ENCODE data around the gene LYSMD3.

LYSMD3 gene

GRCh38 chr5:90480699-90481098 is 48.7 kb downstream of the LYSMD3 start:
- H3K9me2 ChIP-seq (replicated peaks; ENCODE audit: low read depth, low read length), result no peaks in the 10 kb centered on the region
- no peaks in the 10 kb centered on the region for H4K20me1 ChIP-seq (ENCODE audit: insufficient read depth, low read length, poor library complexity, severe bottlenecking)
- no peak overlapping the region for H3K4me2 ChIP-seq (ENCODE audit: low read depth, low read length, poor library complexity, severe bottlenecking)
- H3K27me3 ChIP-seq (ENCODE audit: insufficient read depth, low read length, poor library complexity, severe bottlenecking), result no peaks in the 10 kb centered on the region
- no peaks in the 10 kb centered on the region for H3K79me2 ChIP-seq (ENCODE audit: insufficient read depth, low read length)
- H3K4me3 ChIP-seq (ENCODE audit: low read length, poor library complexity, severe bottlenecking), result no peak overlapping the region
- peaks cover 21% of the 10 kb centered on the region for H3K4me1 ChIP-seq (ENCODE audit: insufficient read depth, low read length, poor library complexity, severe bottlenecking)
- no peaks in the 10 kb centered on the region for H3K9me3 ChIP-seq (ENCODE audit: insufficient read depth, low read depth, low read length)
- no peaks in the 10 kb centered on the region for H3K36me3 ChIP-seq (ENCODE audit: insufficient read depth, low read length)
- TF ChIP-seq CTCF (conservative IDR thresholded peaks at IDR 0.05; ENCODE audit: low read length) (no peak), EZH2phosphoT487 (IDR thresholded peaks at IDR 0.05; ENCODE audit: borderline replicate concordance) (no peak)
- no peaks in the 10 kb centered on the region for H3F3A ChIP-seq (ENCODE audit: low read depth)
- H3K9ac ChIP-seq (ENCODE audit: low read depth, low read length, poor library complexity, severe bottlenecking), result no peak overlapping the region
- H2AFZ ChIP-seq (ENCODE audit: low read length), result no peak overlapping the region

GRCh38 chr5:90479611-90480385 is 49.6 kb downstream of the LYSMD3 start:
- H3K79me2 ChIP-seq (ENCODE audit: insufficient read depth, low read length), result no peaks in the 10 kb centered on the region
- TF ChIP-seq EZH2phosphoT487 (IDR thresholded peaks at IDR 0.05; ENCODE audit: borderline replicate concordance), result no peak
- H3K36me3 ChIP-seq (ENCODE audit: insufficient read depth, low read length), result no peaks in the 10 kb centered on the region

GRCh38 chr5:90477621-90478215 is 51.7 kb downstream of the LYSMD3 start:
- TF ChIP-seq EZH2phosphoT487 (IDR thresholded peaks at IDR 0.05; ENCODE audit: borderline replicate concordance) (no peak), CTCF (conservative IDR thresholded peaks at IDR 0.05; ENCODE audit: low read length) (no peak)
- Histone ChIP-seq H3F3A (ENCODE audit: low read depth) (no peaks in the 10 kb centered on the region), H3K27me3 (ENCODE audit: insufficient read depth, low read length, poor library complexity, severe bottlenecking) (no peaks in the 10 kb centered on the region), H3K4me3 (ENCODE audit: low read length, poor library complexity, severe bottlenecking) (peak overlapping the region; percentile 46), H3K36me3 (ENCODE audit: insufficient read depth, low read length) (no peaks in the 10 kb centered on the region), H2AFZ (ENCODE audit: low read length) (peak overlapping the region; percentile 27; the same call in 1 of the 2 replicates), H3K4me2 (ENCODE audit: low read depth, low read length, poor library complexity, severe bottlenecking) (peak overlapping the region; percentile 72), H4K20me1 (ENCODE audit: insufficient read depth, low read length, poor library complexity, severe bottlenecking) (peaks cover under 1% of the 10 kb centered on the region), H3K9ac (ENCODE audit: low read depth, low read length, poor library complexity, severe bottlenecking) (no peak overlapping the region), H3K4me1 (ENCODE audit: insufficient read depth, low read length, poor library complexity, severe bottlenecking) (peaks cover 24% of the 10 kb centered on the region), H3K79me2 (ENCODE audit: insufficient read depth, low read length) (peaks cover 12% of the 10 kb centered on the region), H3K9me3 (ENCODE audit: insufficient read depth, low read depth, low read length) (no peaks in the 10 kb centered on the region), H3K9me2 (replicated peaks; ENCODE audit: low read depth, low read length) (no peaks in the 10 kb centered on the region)

More at GRCh38 chr5:90479611-90480385, 49.6 kb downstream of the LYSMD3 start:
- no peaks in the 10 kb centered on the region for H3K9me3 ChIP-seq (ENCODE audit: insufficient read depth, low read depth, low read length)
- no peaks in the 10 kb centered on the region for H3F3A ChIP-seq (ENCODE audit: low read depth)
- H3K4me1 ChIP-seq (ENCODE audit: insufficient read depth, low read length, poor library complexity, severe bottlenecking), result peaks cover 21% of the 10 kb centered on the region
- H3K9me2 ChIP-seq (replicated peaks; ENCODE audit: low read depth, low read length), result no peaks in the 10 kb centered on the region
- no peak overlapping the region for H3K4me2 ChIP-seq (ENCODE audit: low read depth, low read length, poor library complexity, severe bottlenecking)
- no peaks in the 10 kb centered on the region for H4K20me1 ChIP-seq (ENCODE audit: insufficient read depth, low read length, poor library complexity, severe bottlenecking)
- H3K4me3 ChIP-seq (ENCODE audit: low read length, poor library complexity, severe bottlenecking), result no peak overlapping the region
- H2AFZ ChIP-seq (ENCODE audit: low read length), result no peak overlapping the region
- no peak overlapping the region for H3K9ac ChIP-seq (ENCODE audit: low read depth, low read length, poor library complexity, severe bottlenecking)
- H3K27me3 ChIP-seq (ENCODE audit: insufficient read depth, low read length, poor library complexity, severe bottlenecking), result no peaks in the 10 kb centered on the region
